ENCODE data around the gene ESR2.
"Not testable (repeated sequence)": the region's sequence is repeated elsewhere in the genome, so short reads cannot be mapped to it uniquely, and the experiment has no call there.

Gene ESR2

DNA sequence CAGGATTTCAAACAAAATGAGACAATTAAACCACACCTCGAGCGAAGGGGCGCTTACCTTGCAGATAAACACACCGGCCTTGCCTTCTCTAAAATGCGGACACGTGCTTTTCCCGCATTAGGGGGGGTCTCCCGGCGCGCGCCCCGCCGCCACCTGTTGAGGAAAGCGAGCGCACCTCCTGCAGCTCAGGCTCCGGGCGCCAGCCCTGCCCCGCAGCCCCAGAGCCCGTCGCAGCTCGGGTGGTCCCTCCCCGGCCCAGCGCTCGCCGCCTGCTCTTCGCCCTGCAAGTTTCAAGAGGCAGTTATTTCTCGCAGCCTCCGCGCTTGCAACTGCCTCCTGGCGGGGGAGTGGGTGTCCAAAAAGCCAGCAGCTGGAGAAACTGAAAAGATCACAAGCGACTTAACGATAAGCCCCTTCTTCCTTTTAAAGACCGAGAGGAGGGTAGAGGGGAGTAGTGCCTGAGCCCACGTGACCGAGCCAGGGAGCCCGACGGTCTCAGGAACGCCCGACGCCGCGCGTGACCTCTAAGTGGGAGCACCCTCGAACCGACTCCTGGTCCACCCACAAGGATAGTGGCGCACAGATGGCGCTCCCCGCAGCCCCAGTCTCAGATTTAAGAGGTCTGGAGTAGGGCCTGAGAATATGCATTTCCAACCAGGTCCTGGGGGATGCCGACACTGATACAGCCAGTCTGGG is at the start of gene ESR2:
Gene ESR2 (minus strand): TSS at position 396 of the 696 bp plus-strand sequence. CDS start 11,386 bp downstream, outside the sequence.
- DNase-seq (ENCODE audit: low read depth in 2 of 2): peak in 1 of 2 donors; percentile 3

- DNase-seq (ENCODE audit: low read depth in 2 of 2): no peak
Measured at GRCh38 chr14:64340560-64341196, 46.5 kb upstream of the ESR2 start.

GRCh38 chr14:64338616-64339316 is 44.6 kb upstream of the ESR2 start:
- DNase-seq (ENCODE audit: low read depth in 2 of 2): peak; percentile 78 to 81

GRCh38 chr14:64337888-64338615 is 43.9 kb upstream of the ESR2 start:
- no peak for DNase-seq (ENCODE audit: low read depth in 2 of 2)

DNA sequence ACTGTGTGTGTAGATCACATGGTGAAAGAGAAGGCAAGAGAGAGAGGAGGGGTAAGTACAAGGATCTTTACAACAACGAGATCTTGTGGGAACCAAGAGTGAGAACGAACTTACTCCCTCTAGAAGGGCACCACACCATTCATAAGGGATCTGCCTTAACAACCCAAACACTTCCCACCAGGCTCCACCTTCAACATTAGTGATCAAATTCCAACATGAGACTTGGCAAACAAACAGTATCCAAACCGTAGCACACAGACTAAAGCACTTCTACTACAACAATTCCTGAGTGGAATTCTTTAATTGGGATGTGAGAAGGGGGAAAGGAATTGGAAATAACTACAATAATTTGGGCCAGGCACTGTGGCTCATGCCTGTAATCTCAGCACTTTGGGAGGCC is 35.0 kb upstream of the ESR2 start:
- DNase-seq (ENCODE audit: low read depth in 2 of 2): no peak

GRCh38 chr14:64326502-64326901 is 32.3 kb upstream of the ESR2 start:
- DNase-seq (ENCODE audit: low read depth in 2 of 2): no peak

GRCh38 chr14:64324895-64325294 is 30.7 kb upstream of the ESR2 start:
- no peak for DNase-seq (ENCODE audit: low read depth in 2 of 2)

DNA sequence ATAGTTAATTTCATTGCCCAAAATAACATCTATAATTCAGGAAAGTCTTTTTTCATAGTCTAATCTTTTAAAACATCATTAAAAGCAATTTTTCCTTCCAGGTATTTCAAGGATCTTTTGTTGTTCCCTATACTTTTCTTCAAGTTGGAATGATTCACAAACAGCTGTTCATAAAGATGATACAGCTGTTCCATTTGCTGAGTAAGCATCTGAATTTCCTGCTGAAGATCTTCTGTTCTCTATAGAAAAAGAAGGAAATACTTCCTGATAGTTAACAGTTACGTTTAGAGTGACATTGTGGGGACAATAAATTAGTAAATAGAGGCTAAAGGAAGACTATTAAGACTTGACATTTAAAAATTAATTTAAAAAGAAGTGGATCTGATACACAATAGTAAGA is 30.3 kb upstream of the ESR2 start:
- no peak for DNase-seq (ENCODE audit: low read depth in 2 of 2)

- not testable (repeated sequence) for DNase-seq (ENCODE audit: low read depth in 2 of 2)
Measured at GRCh38 chr14:64320362-64320761, 26.2 kb upstream of the ESR2 start.

- not testable (repeated sequence) for DNase-seq (ENCODE audit: low read depth in 2 of 2)
Measured at GRCh38 chr14:64318695-64319094, 24.5 kb upstream of the ESR2 start.

DNA sequence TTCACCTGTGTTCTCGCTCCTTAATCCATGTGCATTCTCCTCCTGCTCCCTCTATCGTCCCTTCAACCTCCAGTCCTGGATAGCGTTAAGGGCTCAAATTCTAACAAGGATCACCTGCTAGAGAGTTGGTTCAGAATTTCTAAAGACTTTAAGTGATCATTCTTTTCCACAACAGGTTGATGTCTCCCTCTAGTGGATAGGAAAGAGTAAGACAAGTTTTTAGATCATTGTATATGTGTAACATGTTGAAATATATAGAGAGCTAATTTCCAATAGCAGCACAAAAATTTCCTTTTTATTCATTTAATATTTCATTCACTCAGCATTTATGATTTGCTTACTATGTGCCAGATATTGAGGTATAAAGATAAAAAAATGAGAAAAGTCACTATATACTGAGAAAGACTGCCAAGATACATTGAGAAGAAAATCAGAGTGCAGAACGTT is 9.3 kb upstream of the ESR2 start:
- DNase-seq (ENCODE audit: low read depth in 2 of 2): no peak

DNA sequence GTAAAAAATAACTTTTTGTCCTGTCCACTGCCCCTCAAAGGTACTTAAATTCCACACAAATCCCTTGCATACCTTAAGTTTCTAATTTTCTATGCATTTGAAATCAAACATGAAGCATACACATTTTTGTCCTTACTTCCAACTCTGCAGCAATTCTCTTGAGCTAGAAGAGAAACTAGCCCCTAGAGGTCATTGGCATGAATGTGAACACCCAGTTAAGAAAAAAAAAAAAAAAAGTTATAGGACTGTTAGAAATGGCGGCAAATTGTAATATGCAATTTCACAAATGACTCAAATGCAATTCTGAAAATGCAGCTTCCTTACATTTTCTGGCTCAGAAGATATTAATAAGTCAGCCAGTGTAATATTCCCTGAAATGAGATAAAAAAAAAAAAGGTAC is 4.6 kb upstream of the ESR2 start:
- no peak for DNase-seq (ENCODE audit: low read depth in 2 of 2)

DNA sequence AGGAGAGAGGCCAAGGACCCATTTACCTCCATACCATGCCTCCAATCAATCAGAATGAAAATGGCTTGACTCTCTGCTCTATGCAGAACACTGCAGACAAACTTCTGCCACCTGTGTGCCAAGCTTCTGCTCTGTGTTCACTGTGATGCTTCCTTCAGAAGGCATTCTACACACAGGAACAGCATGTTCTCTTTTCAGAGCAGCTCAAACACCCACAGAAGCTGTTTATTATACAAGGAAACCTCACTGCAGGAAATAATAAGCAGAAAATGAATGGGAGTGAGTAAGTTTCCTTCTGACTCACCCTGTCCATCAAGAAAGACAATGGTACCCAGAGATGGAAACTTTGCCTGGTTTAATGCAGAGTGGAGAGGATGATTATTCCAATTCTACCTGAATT is 2.4 kb upstream of the ESR2 start:
- no peak for DNase-seq (ENCODE audit: low read depth in 2 of 2)

GRCh38 chr14:64294672-64295413 is 672 bp upstream of the ESR2 start:
- DNase-seq (ENCODE audit: low read depth in 2 of 2): peak; percentile 62 to 69

GRCh38 chr14:64292197-64292596 is 2.0 kb downstream of the ESR2 start:
- no peak for DNase-seq (ENCODE audit: low read depth in 2 of 2)

DNA sequence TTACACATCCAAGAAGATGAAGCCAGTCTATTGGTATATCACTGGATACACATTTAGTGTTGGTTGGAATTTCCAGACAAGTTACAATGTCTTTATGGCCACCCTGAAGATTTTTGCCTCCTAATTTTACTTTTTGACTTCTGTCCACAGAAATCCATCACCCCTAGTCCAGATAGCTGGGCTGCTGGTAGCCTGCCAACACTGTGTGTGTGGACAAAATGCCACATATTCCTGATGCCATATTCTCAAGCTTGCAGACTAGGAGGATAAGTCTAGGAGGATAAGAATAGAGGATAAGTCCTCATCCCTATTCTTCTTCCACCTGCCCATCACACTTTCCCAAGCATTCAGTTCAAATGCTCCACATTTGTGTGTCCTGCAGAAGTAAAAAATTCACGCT is 4.6 kb downstream of the ESR2 start:
- no peak for DNase-seq (ENCODE audit: low read depth in 2 of 2)

- no peak for DNase-seq (ENCODE audit: low read depth in 2 of 2)
Measured at GRCh38 chr14:64281805-64282204, 12.4 kb downstream of the ESR2 start.

- peak; percentile 2 to 31 for DNase-seq (ENCODE audit: low read depth in 2 of 2)
Measured at GRCh38 chr14:64279704-64280668, 14.2 kb downstream of the ESR2 start.

DNA sequence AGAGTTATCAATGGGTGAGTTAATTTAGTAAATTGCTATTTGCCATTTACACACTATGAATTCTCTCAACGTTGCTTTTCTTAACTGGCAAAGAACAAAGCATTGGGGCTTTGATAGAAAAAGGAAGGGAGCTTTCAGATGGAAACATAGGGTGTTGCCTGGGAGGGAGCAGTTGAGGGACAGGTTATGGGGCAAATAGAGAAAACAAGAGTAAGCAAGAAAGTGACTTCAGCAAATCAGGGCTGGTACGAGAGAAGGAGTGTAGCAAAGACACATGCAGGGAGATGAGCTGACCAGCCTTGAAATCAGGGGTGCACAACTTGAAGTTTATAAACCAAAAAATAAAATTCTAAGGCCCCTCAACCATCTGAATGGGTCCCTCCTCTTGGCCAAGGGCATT is 15.7 kb downstream of the ESR2 start:
- no peak for DNase-seq (ENCODE audit: low read depth in 2 of 2)

DNA sequence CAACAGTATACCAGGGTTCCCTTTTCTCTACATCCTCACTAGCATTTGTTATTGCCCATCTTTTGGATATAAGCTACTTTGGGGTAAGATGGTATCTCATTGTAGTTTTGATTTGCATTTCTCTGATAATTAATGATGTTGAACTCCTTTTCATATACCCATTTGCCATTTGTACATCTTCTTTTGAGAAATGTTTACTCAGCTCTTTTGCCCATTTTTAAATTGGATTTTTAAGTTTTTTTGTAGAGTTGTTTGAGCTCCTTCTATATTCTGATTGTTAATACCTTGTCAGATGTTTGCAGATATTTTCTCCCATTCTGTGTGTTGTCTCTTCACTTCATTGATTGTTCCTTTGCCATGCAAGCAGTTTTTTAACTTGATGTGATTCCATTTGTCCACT is 22.2 kb downstream of the ESR2 start:
- no peak for DNase-seq (ENCODE audit: low read depth in 2 of 2)
